Right atrium auricular region (tissue), 2 donors: ENCODE results near the gene MTA3. TPM values are rescaled to one million over a fixed set of nuclear protein-coding genes. Genes with fewer than 3 reads are reported as not detected.
"Not testable (repeated sequence)": the region's sequence is repeated elsewhere in the genome, so short reads cannot be mapped to it uniquely, and the experiment has no call there.

Source experiments
- DNase-seq: peaks from one replicate; pipeline ENCODE4 v3.0.0-alpha.2; 2019; ENCODE audit warnings: low spot score
- H3K27ac ChIP-seq, 2 donors: fragments of 200-600 bp; sonication (generic); 1 replicate in 1 of 2; 2 replicates in 1 of 2; pipeline ENCODE4 v1.5.1; 2016 to 2019
- H3K27me3 ChIP-seq, 2 donors: fragments of 200-600 bp; sonication (generic); one replicate each; pipeline versions ENCODE4 v1.5.1 to v1.6.0; 2017 to 2019
- H3K36me3 ChIP-seq: fragments of 200-600 bp; sonication (generic); one replicate; pipeline ENCODE4 v1.5.1; 2016
- H3K4me1 ChIP-seq, 2 donors: fragments of 200-600 bp; sonication (generic); one replicate each; pipeline versions ENCODE4 v1.5.1 to v1.6.0; 2017 to 2019
- H3K4me3 ChIP-seq, 2 donors: fragments of 200-600 bp; sonication (generic); 1 replicate in 1 of 2; 2 replicates in 1 of 2; pipeline ENCODE4 v1.5.1; 2017 to 2019; ENCODE audit warnings: mild to moderate bottlenecking in 1 of 2, moderate library complexity in 1 of 2
- H3K9me3 ChIP-seq, 2 donors: fragments of 200-600 bp; sonication (generic); one replicate each; pipeline ENCODE4 v1.5.1; 2019
- total RNA-seq, 2 donors: library from RNA; depleted of rRNA; stranded (reverse); fragments of >200 nt; gene quantifications; one replicate each; pipeline ENCODE4 v1.1.0, GENCODE V29; 2016
- TF ChIP-seq, protein P1 (sequence below), 2 donors: fragments of 200-600 bp; sonication (generic); IDR thresholded peaks; one replicate each; pipeline ENCODE4 v1.5.1; 2019; ENCODE audit warnings: antibody characterized with exemption in 2 of 2

MTA3 gene
- total RNA-seq, 2 donors from 2014 or later, result 12.9 to 18.5 TPM

DNA sequence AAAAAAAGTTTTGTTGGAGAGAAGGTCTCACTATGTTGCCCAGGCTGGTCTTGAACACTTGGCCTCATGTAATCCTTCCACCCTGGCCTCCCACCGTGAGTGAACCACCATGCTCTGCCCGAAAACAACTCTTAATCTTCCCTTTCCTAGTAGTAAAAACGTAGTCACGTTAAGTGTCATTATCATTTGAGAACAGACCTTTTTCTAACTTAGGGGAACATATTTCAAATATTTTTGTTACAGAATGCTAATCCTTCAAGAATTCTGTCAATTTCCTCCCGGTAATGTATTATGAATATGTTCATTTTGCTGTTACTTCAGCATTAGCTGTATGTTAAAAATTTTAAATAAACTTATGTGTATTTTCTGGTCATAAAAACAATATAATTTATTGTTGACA, 49.7 kb downstream of the MTA3 start:
- no peak for DNase-seq
- Histone ChIP-seq H3K4me3 (no peak overlapping the region), H3K27me3 (no peaks in the 10 kb centered on the region), H3K36me3 (peaks cover 5% of the 10 kb centered on the region), H3K4me1 (no peaks in the 10 kb centered on the region), H3K27ac (no peak overlapping the region), H3K9me3 (no peaks in the 10 kb centered on the region)
- TF ChIP-seq, protein P1, sequence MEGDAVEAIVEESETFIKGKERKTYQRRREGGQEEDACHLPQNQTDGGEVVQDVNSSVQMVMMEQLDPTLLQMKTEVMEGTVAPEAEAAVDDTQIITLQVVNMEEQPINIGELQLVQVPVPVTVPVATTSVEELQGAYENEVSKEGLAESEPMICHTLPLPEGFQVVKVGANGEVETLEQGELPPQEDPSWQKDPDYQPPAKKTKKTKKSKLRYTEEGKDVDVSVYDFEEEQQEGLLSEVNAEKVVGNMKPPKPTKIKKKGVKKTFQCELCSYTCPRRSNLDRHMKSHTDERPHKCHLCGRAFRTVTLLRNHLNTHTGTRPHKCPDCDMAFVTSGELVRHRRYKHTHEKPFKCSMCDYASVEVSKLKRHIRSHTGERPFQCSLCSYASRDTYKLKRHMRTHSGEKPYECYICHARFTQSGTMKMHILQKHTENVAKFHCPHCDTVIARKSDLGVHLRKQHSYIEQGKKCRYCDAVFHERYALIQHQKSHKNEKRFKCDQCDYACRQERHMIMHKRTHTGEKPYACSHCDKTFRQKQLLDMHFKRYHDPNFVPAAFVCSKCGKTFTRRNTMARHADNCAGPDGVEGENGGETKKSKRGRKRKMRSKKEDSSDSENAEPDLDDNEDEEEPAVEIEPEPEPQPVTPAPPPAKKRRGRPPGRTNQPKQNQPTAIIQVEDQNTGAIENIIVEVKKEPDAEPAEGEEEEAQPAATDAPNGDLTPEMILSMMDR (IDR thresholded peaks at IDR 0.05), result no peak

DNA sequence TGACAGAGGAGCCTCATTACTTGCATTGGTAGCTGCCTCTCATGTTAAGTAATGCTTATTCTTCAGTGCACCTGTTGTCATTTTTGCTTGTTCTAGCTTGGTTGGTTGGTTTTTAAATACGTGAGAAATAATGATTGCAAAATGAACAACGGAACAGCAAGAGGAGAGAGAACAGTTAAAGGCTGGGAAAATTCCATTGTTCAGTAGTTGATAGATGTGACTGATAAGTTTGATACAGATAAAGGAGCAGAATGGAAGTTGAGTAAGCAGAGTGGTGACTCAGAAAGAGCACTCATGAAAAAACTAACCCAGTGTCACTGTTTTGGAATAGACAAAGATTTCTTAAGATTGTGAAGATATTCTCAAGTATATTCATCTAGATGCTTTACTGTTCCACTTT, 50.5 kb downstream of the MTA3 start:
- DNase-seq, result no peak
- H3K4me1 ChIP-seq, result no peaks in the 10 kb centered on the region
- peaks cover 5% of the 10 kb centered on the region for H3K36me3 ChIP-seq
- no peak overlapping the region for H3K27ac ChIP-seq
- TF ChIP-seq, protein P1 (IDR thresholded peaks at IDR 0.05), result no peak
- no peak overlapping the region for H3K4me3 ChIP-seq
- no peaks in the 10 kb centered on the region for H3K9me3 ChIP-seq
- H3K27me3 ChIP-seq, result no peaks in the 10 kb centered on the region

DNA sequence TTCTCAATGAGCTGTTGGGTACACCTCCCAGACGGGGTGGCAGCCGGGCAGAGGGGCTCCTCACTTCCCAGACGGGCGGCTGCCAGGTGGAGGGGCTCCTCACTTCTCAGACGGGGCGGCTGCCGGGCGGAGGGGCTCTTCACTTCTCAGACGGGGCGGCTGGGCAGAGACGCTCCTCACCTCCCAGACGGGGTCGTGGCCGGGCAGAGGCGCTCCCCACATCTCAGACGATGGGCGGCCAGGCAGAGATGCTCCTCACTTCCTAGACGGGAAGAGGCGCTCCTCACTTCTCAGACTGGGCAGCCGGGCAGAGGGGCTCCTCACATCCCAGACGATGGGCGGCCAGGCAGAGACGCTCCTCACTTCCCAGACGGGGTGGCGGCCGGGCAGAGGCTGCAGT, 53.2 kb downstream of the MTA3 start:
- H3K36me3 ChIP-seq, H3K27me3 ChIP-seq, DNase-seq, H3K4me1 ChIP-seq, H3K27ac ChIP-seq, H3K9me3 ChIP-seq, H3K4me3 ChIP-seq: not testable (repeated sequence)

DNA sequence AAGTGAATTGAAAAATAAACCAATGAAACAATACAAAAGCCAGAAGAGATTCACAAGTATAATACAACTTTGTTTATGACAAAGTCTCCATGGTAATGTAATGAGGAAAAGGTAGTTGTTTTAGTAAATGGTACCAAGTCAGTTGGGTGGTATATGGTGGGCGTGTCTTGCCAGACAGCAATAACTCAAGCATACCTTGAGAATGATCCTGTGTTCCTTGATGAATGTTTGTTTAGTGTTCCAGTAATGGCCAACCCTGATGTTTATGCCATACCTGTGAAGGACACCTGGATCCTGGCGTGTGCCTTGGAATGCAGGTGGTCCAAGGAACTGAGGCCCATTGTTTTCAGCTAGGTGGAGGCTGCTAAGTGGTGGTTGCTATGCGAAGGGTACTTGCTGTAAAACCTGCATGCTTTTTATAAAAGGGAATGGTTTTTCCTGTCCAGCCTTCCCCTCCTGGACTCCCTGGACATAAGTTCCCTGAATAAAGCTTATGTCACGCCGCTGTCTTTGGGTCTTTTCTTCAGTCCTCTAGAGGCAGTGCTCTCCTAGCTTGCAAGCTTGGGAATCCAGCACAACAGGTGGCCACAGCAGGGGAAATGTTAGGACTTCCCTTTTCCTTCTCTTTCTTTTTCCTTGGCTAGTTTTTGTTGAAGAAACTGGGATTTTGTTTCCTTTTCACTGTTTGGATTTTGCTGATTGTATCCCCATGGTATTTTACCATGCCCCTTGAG, 54.7 kb downstream of the MTA3 start:
- Histone ChIP-seq H3K4me1 (no peaks in the 10 kb centered on the region), H3K27ac (no peak overlapping the region), H3K4me3 (no peak overlapping the region), H3K27me3 (no peaks in the 10 kb centered on the region), H3K36me3 (peaks cover 5% of the 10 kb centered on the region), H3K9me3 (no peaks in the 10 kb centered on the region)
- TF ChIP-seq, protein P1 (IDR thresholded peaks at IDR 0.05), result no peak
- no peak for DNase-seq

DNA sequence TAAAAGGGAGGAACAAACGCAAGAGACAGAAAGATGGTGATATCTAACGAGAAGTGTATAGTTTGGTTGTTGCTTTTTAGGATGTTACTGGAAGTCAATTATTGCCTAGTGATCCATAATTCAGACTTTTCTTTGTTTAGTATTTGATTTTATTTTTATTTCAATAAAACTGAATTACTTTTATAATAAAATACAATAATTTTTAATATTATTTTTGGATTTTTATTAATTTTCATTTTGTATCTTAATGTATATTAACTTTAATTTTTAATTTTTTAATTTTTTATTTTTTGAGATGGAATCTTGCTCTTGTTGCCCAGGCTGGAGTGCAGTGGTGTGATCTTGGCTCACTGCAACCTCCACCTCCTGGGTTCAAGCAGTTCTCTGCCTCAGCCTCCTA, 55.6 kb downstream of the MTA3 start:
- Histone ChIP-seq H3K9me3 (no peaks in the 10 kb centered on the region), H3K36me3 (peaks cover 5% of the 10 kb centered on the region), H3K4me3 (no peak overlapping the region), H3K4me1 (no peaks in the 10 kb centered on the region), H3K27me3 (no peaks in the 10 kb centered on the region), H3K27ac (no peak overlapping the region)
- DNase-seq, result no peak
- TF ChIP-seq, protein P1 (IDR thresholded peaks at IDR 0.05), result no peak

DNA sequence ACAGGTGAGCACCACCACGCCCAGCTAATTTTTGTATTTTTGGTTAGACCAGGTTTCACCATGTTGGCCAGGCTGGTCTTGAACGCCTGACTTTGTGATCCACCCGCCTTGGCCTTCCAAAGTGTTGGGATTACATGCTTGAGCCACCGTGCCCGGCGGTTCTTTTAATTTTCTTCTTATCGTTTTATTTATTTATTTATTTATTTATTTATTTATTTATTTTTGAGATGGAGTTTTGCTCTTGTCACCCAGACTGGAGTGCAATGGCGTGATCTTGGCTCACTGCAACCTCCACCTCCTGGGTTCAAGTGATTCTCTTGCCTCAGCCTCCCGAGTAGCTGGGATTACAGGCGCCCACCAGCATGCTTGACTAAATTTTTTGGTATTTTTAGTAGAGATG, 59.6 kb downstream of the MTA3 start:
- H3K27ac ChIP-seq, H3K27me3 ChIP-seq, DNase-seq, H3K4me1 ChIP-seq, H3K36me3 ChIP-seq, H3K4me3 ChIP-seq, H3K9me3 ChIP-seq: not testable (repeated sequence)

DNA sequence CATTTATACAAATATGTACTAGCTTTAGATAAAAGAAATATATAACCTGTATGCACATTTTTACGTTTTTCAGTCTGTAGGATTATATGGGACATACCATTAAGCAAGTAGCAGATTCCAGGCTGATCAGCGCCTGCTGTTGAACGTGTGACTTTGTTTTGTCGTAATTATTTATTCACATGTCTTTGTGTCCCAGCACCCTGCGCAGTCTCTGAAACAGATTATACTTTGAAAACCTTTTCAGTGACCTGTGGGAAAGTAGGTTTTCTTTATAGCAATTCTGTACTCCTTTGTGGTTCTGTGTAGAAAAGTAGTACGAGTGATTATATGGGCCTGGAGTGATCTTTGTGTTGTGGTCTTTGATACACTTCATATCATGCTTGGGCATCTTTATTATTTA, 68.5 kb downstream of the MTA3 start:
- no peak for DNase-seq
- Histone ChIP-seq H3K27ac (no peak overlapping the region), H3K27me3 (no peaks in the 10 kb centered on the region), H3K9me3 (no peaks in the 10 kb centered on the region), H3K36me3 (no peaks in the 10 kb centered on the region), H3K4me3 (no peak overlapping the region), H3K4me1 (peaks cover 0 to 9% of the 10 kb centered on the region in 2 donors)
- TF ChIP-seq, protein P1 (IDR thresholded peaks at IDR 0.05), result no peak
